NCI-H1048 (cell line): ENCODE data around the gene TMEM221.

ENCODE experiments used
- DNase-seq: peaks from one replicate; lab custom pipeline; 2025; lab: John Stamatoyannopoulos, UW

The TMEM221 gene

GRCh38 chr19:17441241-17442021 is 7.0 kb downstream of the TMEM221 start:
- no peak for DNase-seq

- DNase-seq, result no peak
These were observed 11.6 kb downstream of the TMEM221 start for GRCh38 chr19:17436874-17437267.

- no peak for DNase-seq
These were observed 12.2 kb downstream of the TMEM221 start for GRCh38 chr19:17436094-17436873.

- no peak for DNase-seq
These were observed 13.2 kb downstream of the TMEM221 start for GRCh38 chr19:17435218-17435617.

- no peak for DNase-seq
These were observed 17.1 kb downstream of the TMEM221 start for GRCh38 chr19:17431417-17431816.

DNA sequence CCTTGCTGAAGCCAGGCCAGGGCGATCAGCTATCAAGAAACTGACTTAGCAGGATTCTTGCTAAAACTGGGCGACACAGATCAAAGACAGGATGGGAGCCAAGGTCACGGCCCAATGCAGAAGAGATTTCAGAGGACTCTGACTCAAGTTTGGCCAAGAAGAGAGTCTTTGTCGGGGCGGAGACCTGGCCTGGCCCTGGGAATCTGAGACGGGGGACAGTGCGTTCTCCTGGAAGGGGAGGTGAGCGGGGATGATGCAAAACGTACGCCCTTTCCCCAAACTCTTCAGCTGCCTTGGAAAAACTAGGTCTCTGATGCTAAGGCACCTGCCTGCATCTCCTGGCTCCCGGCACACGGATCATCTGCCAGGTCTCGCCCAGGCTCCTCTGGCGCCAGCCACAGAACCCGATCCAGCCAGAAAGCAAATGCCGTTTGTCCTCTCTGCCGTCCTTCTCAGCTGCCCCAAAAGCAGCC is 18.8 kb downstream of the TMEM221 start:
- no peak for DNase-seq

DNA sequence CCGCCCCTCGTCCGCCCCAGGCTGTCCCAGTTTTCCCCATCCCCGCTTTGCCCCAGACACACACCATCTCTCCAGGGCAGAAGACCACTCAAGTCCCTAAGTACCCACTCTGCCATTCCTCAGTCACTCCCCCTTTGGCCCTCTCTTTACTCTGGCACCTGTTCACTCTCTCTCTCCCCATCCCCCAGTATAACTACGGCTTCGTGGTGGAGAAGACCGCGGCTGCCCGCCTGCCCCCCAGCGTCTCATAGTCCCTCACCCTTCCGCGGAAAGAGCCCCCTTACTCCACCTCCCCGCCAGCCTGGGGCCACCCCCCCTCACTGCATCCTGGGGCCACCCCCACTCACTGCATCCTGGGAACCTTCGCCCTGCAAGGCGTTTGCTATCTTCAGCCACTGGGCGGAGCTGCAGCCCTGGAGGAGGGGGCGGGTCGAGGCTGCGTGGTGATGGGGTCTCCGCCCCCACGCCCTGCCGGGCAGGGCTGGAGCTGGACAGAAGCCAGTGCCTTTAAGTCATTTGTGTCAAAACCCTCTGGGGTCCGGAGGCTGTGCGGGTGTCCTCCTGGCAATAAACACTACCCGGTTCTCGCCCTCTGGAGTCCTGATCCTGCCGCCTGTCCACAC is 23.6 kb downstream of the TMEM221 start:
- DNase-seq, result no peak

DNA sequence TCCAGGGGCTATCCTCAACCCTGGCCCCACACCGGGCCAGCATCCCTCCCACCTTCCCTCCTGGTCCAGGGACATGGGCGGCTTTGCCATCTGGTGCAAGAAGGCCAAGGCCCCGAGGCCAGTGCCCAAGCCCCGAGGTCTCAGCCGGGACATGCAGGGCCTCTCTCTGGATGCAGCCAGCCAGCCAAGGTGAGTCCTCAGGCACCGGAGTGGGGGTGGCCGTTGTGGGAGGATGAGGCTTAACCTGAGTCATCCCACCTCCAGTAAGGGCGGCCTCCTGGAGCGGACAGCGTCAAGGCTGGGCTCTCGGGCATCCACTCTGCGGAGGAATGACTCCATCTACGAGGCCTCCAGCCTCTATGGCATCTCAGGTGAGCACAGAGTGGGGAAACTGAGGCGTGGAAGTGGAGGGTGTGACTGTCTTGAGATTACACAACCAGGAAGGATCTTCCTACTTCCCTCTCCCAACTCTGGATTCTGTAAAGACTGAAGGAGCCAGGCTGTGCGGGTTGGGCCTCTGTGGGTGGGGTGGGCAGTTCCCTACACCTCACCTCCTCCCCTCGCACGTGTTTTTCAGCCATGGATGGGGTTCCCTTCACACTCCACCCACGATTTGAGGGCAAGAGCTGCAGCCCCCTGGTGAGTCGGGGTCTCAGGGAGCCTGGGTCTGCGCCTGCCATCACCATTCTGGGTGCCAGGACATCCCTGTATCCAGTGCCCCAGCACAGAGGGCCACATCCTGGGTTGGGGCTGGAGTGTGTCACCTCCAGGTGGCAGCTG is 24.8 kb downstream of the TMEM221 start:
- no peak for DNase-seq

DNA sequence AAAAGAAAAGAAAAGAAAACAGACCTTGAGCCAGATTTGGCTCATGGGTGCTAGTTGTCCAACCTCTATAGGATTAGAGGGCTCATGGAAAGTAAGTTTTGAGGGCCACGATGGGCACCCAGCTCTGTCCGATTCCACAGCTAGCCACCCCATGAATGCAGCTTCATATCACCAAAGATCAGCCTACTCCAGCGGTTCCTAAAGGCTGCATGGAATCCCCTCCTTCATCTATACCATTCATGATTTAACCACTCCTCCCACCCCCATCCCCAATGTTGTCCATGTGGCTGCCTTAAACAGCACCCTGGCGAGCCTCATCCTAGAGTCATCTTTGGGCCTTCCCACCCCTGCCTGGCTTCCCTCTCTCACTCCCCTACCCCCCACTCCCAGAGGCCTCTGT is 26.5 kb downstream of the TMEM221 start:
- no peak for DNase-seq

DNA sequence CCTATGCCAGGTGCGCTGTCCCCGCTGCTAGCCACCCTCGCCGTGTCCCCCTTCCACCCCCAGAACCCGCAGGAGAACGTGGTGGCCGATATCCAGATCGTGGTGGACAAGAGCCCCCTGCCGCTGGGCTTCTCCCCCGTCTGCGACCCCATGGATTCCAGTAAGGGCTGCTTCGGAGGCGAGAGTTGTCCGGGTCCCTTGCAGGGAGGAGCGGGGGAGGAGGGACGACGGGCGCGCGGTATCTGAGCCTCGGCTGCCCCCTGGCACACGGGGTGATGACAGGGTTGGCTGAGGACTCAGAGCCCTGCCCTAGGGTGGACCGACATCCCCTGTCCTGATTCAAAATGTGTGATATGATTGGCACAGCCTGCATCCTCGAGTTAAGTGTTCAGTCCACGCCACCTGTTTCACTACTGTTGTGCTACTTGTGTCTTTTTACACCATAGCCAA is 28.0 kb downstream of the TMEM221 start:
- DNase-seq, result no peak

GRCh38 chr19:17419621-17420474 is 28.6 kb downstream of the TMEM221 start, which contains the start of gene MVB12A:
Gene MVB12A, plus strand, starts transcription at chr19:17420047. Its CDS starts 89 bp downstream, at chr19:17420136.
- DNase-seq, result peak; percentile 89

GRCh38 chr19:17419154-17419620 is 29.3 kb downstream of the TMEM221 start:
- DNase-seq, result no peak

DNA sequence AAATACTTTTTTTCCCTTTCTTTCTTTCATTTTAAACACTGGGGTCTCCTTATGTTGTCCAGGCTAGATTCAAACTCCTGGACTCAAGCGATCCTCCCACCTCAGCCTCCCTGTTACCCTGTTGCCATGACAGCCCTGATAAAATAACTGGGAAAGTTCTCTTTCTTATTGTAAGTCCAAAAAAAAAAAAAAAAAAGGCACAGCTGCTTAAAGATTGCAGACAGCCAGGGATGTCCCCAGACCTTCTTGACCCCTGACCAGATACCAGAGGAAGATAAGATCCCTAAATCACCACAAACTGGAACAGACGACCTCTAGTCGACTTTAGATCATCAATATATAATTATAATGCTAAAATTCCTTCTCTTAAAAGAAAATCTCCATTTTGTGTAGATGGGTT is 29.8 kb downstream of the TMEM221 start:
- no peak for DNase-seq

DNA sequence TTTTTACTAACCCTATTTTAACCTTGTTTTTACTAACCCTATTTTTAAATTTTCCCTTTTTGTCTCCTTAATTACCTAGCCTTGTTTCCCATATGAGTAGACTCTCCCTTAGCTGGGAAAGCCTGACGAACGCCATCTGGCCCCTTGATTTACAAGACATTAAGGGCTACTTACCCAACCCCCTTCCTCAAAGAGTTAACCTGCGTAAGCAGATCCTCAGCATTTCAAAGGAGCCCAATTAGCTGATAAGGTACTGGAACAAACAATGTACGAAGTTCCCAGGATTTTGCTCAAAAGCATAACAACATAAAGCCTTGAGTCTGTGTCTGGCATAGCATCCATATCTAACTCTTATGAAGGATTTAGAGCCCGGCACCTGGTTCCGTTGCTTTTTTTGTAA is 33.3 kb downstream of the TMEM221 start:
- no peak for DNase-seq

- DNase-seq, result no peak
These were observed 34.4 kb downstream of the TMEM221 start for GRCh38 chr19:17414097-17414496.

GRCh38 chr19:17411801-17412200 is 36.7 kb downstream of the TMEM221 start:
- no peak for DNase-seq

DNA sequence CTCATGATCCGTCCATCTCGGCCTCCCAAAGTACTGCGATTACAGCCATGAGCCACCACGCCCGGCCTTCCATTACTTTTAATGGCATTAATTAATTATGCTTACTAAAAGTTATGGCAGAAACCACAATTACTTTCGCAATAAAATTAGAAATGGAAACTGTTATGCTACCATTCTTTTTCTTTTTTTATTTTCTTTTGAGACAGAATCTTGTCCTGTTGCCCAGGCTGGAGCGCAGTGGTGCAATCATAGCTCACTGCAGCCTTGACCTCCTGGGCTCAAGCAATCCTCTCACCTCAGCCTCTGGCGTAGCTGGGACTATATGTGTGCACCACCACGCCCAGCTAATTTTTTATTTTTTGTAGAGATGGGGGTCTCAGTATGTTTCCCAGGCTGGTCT is 38.5 kb downstream of the TMEM221 start:
- no peak for DNase-seq

- DNase-seq, result no peak
These were observed 41.6 kb downstream of the TMEM221 start for GRCh38 chr19:17406887-17407196.

DNA sequence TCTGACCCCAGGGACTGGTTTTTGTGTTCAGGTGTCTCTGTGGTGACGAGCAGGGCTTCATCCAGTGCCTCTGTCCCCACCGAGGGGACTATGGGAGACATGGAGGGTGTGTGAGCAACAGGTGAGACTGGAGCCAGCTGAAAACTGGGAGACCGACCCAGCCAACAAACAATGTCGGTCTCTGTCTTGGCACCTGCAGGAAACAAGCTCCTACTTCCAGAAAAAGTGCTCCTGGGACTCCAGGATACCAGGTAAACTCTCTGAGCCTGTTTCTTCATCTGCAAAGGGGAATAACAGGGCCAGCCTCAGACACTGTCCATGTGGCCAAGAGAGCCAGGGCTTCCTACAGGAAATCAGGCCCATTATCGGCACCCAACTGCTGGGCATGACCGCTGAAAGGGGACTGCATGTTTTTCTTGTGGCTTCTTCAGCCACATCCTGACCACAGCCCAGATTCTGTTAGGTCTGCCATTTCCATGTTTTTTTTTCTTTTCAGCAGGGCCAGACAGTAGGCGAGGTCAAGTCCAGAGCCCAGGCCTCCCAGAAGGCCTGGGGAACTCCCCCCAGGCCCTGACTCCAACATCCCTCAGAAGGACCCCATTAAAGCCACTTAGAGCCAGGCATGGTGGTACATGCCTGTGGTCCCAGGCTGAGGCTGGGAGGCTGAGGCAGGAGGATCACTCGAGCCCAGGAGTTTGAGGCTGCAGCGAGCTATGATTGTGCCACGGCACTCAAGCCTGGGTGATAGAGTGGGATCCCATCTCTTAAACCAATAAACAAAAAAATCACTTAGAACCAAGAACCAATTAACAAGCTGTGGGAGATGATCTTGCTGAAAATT is 42.2 kb downstream of the TMEM221 start:
- no peak for DNase-seq
